Muscle of leg (tissue), 11 donors: ENCODE results near the gene HMMR. TPM values are rescaled to one million over a fixed set of nuclear protein-coding genes. Genes with fewer than 3 reads are reported as not detected.
A peak's percentile ranks its signal among the peaks of the same experiment; 100 is the strongest.

Experiments used
- DNase-seq: peaks from one replicate; pipeline ENCODE4 v3.0.0; 2013
- H3K27ac ChIP-seq: one replicate; pipeline ENCODE4 v1.5.1; 2013; ENCODE audit warnings: mild to moderate bottlenecking, low read length, control low read depth
- H3K27me3 ChIP-seq: one replicate; pipeline ENCODE4 v1.6.1; 2013; ENCODE audit warnings: low read length; ENCODE audit not compliant: control insufficient read depth, insufficient read depth
- H3K36me3 ChIP-seq: one replicate; pipeline ENCODE4 v1.6.1; 2013; ENCODE audit warnings: low read length; ENCODE audit not compliant: control insufficient read depth, insufficient read depth
- H3K4me1 ChIP-seq: one replicate; pipeline ENCODE4 v1.6.1; 2013; ENCODE audit warnings: low read length; ENCODE audit not compliant: control insufficient read depth, insufficient read depth
- H3K4me3 ChIP-seq: one replicate; pipeline ENCODE4 v1.5.1; 2013; ENCODE audit warnings: low read length, control low read depth
- H3K9me3 ChIP-seq: replicated peaks from 2 replicates; pipeline ENCODE4 v1.6.1; 2013; ENCODE audit warnings: low read depth, low read length; ENCODE audit not compliant: control insufficient read depth
- WGBS: methylation state at CpG from one replicate; pipeline ENCODE4 v1.1.5; 2013; ENCODE audit warnings: missing lambda C conversion rate; ENCODE audit not compliant: insufficient coverage; 5-methylcytosine and 5-hydroxymethylcytosine counted together
- polyA plus RNA-seq, 8 donors: library from polyadenylated mRNA; unstranded; fragments of 120-200 nt; gene quantifications; one replicate each; pipeline versions ENCODE4 v1.2.1 to v1.2.3, GENCODE V29; 2013; ENCODE audit warnings: inconsistent platforms in 1 of 8, low replicate concordance in 1 of 8; ENCODE audit not compliant: insufficient read length in 8 of 8, insufficient read depth in 1 of 8
- total RNA-seq: library from RNA; stranded (reverse); fragments of 120-200 nt; gene quantifications from one replicate; pipeline ENCODE4 v1.2.4, GENCODE V29; 2013

HMMR gene
- total and polyA plus RNA-seq, 9 donors: 7.8 to 13.4 (median 10.7) TPM

- WGBS: 0% methylated on average over 24 of the region's 51 CpGs
- Histone ChIP-seq H3K9me3 (no peaks in the 10 kb centered on the region), H3K4me3 (peak within 1 kb of the TSS; percentile 85), H3K27ac (peak within 1 kb of the TSS; percentile 90), H3K27me3 (no peaks in the 10 kb centered on the region), H3K36me3 (peaks cover 2% of the 10 kb centered on the region), H3K4me1 (peaks cover 4% of the 10 kb centered on the region)
- peak; percentile 99 for DNase-seq
Measured at GRCh38 chr5:163437309-163438182, 22.9 kb upstream of the HMMR start, which contains the start of gene CCNG1. TSS of gene CCNG1 (plus strand) at chr5:163437595. CDS start at chr5:163439257, 1,662 bp downstream.

DNA sequence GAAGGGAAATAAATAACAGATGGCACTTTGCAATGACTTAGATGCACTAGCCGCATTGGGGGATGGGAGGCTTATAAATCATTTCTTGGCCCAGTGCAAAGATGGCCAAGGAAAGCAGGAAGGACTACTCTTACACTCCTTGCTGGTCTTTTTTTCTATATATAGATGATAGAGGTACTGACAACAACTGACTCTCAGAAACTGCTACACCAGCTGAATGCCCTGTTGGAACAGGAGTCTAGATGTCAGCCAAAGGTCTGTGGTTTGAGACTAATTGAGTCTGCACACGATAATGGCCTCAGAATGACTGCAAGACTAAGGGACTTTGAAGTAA lies 21.4 kb upstream of the HMMR start:
- peak overlapping the region; percentile 4 for H3K27ac ChIP-seq
- 20% methylated on average over 1 of the region's 2 CpGs for WGBS
- DNase-seq: peak; percentile 63
- H3K36me3 ChIP-seq: peaks cover 5% of the 10 kb centered on the region
- no peak overlapping the region for H3K4me3 ChIP-seq
- H3K27me3 ChIP-seq: no peaks in the 10 kb centered on the region
- peaks cover 4% of the 10 kb centered on the region for H3K4me1 ChIP-seq
- H3K9me3 ChIP-seq: no peaks in the 10 kb centered on the region

DNA sequence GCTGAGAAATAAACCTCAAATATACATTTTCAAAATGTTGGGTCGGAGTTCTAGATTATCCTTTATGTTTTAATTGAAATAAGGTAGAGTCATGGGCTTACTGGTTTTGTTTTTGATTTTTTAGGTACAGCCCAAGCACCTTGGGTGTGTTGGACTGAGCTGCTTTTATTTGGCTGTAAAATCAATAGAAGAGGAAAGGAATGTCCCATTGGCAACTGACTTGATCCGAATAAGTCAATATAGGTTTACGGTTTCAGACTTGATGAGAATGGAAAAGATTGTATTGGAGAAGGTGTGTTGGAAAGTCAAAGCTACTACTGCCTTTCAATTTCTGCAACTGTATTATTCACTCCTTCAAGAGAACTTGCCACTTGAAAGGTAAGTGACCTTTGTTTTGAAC lies 19.5 kb upstream of the HMMR start:
- no CpG with 5 or more reads among the region's 3 CpGs for WGBS
- no peak overlapping the region for H3K27ac ChIP-seq

DNA sequence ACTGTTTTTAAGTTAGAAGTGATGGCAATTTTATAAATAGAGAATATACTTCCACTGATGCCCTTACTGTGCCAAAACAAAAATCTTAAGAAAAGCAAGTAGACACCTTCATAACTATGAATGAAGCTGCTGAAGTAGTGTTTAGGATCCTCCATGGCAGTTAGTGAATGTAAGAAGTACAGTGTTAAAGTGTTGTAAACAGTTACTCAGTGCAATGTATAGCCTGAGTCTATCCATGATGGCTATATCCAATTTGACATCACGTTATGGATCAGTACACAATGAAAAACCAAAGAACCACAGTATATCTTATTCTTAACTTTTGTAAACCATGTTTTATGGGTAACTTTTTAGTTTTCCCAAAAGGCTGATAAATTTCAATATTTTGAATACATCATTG lies 15.9 kb upstream of the HMMR start:
- no peak overlapping the region for H3K27ac ChIP-seq
- H3K27me3 ChIP-seq: no peaks in the 10 kb centered on the region
- H3K4me3 ChIP-seq: no peak overlapping the region
- WGBS: no CpG with 5 or more reads among the region's 1 CpG
- no peak for DNase-seq
- no peaks in the 10 kb centered on the region for H3K4me1 ChIP-seq
- H3K9me3 ChIP-seq: no peaks in the 10 kb centered on the region
- H3K36me3 ChIP-seq: peaks cover 19% of the 10 kb centered on the region

More for the DNA sequence above, 19.5 kb upstream of the HMMR start:
- H3K27me3 ChIP-seq: no peaks in the 10 kb centered on the region
- no peak for DNase-seq
- peaks cover 11% of the 10 kb centered on the region for H3K36me3 ChIP-seq
- peaks cover 4% of the 10 kb centered on the region for H3K4me1 ChIP-seq
- H3K9me3 ChIP-seq: no peaks in the 10 kb centered on the region
- H3K4me3 ChIP-seq: no peak overlapping the region

DNA sequence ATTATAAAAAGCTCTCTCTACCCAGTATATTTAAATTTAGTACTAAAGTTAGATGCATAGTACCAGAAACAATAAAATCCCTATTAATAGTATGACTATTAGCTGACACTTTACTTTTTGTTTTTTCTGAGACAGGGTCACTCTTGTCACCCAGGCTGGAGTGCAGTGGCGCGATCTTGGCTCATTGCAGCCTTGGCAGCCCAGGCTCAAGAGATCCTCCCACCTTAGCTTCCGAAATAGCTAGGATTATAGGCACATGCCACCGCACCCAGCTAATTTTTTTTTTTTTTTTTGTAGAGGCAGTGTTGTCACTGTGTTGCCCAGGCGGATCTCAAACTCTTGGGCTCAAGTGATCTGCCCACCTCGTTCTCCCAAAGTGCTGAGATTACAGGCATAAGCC lies 15.1 kb upstream of the HMMR start:
- no peaks in the 10 kb centered on the region for H3K9me3 ChIP-seq
- H3K4me3 ChIP-seq: no peak overlapping the region
- no peak overlapping the region for H3K27ac ChIP-seq
- no peaks in the 10 kb centered on the region for H3K27me3 ChIP-seq
- no CpG with 5 or more reads among the region's 6 CpGs for WGBS
- no peak for DNase-seq
- H3K4me1 ChIP-seq: no peaks in the 10 kb centered on the region
- H3K36me3 ChIP-seq: peaks cover 19% of the 10 kb centered on the region

GRCh38 chr5:163447191-163447590 lies 13.2 kb upstream of the HMMR start:
- peaks cover 19% of the 10 kb centered on the region for H3K36me3 ChIP-seq
- no peaks in the 10 kb centered on the region for H3K9me3 ChIP-seq
- no peak overlapping the region for H3K27ac ChIP-seq
- DNase-seq: no peak
- H3K4me3 ChIP-seq: no peak overlapping the region
- no peaks in the 10 kb centered on the region for H3K4me1 ChIP-seq
- no peaks in the 10 kb centered on the region for H3K27me3 ChIP-seq

GRCh38 chr5:163447875-163448274 lies 12.6 kb upstream of the HMMR start:
- peaks cover 16% of the 10 kb centered on the region for H3K36me3 ChIP-seq

DNA sequence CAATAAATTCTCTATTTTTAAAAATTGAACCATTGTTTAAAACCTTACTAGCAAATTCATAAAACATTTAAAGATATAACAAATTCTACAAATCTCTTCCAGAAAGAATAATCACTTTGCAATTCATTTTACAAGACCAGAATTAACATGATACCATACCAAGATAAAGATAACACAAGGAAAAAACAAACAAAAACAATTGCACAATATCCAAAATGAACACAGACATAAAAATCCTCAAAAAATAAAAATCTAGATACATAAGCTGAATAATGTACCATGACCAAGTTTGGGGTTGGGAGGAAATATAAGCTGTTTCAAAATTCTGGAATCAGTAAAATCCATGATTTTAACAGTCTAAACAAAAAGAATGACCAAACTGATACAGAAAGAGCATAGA lies 11.9 kb upstream of the HMMR start:
- Histone ChIP-seq H3K4me1 (no peaks in the 10 kb centered on the region), H3K27me3 (no peaks in the 10 kb centered on the region), H3K4me3 (no peak overlapping the region), H3K27ac (no peak overlapping the region), H3K9me3 (no peaks in the 10 kb centered on the region), H3K36me3 (peaks cover 16% of the 10 kb centered on the region)
- no peak for DNase-seq

More at GRCh38 chr5:163447875-163448274, 12.6 kb upstream of the HMMR start:
- DNase-seq: no peak
- no peak overlapping the region for H3K4me3 ChIP-seq
- H3K9me3 ChIP-seq: no peaks in the 10 kb centered on the region
- no peak overlapping the region for H3K27ac ChIP-seq
- H3K4me1 ChIP-seq: no peaks in the 10 kb centered on the region
- WGBS: no CpG with 5 or more reads among the region's 3 CpGs
- no peaks in the 10 kb centered on the region for H3K27me3 ChIP-seq

DNA sequence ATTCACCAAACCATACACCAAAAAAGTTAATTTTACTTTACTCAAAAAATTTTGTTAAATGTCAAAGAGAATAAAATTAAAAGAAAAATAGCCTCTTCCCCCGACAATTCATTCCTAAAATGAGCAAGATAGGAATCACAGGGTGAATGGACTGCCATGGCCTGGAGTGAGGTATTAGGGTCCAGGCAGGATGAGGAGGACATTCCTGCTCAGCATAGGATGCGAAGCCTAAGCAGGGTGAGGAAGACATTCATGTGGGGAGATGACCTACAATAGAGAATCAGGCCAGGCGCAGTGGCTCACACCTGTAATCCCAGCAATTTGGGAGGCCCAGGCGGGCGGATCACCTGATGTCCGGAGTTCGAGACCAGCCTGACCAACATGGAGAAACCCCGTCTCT lies 8.9 kb upstream of the HMMR start:
- Histone ChIP-seq H3K9me3 (no peaks in the 10 kb centered on the region), H3K4me3 (no peak overlapping the region), H3K27me3 (no peaks in the 10 kb centered on the region), H3K36me3 (peaks cover 21% of the 10 kb centered on the region), H3K27ac (no peak overlapping the region), H3K4me1 (no peaks in the 10 kb centered on the region)
- DNase-seq: no peak
- WGBS: 100% methylated on average over 5 of the region's 8 CpGs

DNA sequence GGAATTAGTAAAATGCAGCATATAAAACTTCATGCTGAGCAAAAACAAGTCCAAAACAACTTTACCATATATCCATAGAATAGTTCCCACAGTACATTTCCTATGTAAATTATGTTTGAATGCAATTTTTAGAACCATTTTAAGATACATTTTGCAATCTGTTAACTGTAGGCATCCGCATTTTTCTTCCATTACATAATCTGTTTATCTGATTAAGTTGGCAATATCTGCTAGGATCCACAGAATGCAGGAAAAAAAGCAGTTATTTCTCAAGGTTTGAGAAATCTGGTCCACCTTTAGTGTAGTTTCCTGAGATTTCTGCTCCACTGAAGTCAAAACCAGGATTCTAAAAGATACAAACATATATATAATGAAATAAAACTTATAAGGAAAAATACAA lies 6.7 kb upstream of the HMMR start:
- peaks cover 3% of the 10 kb centered on the region for H3K4me1 ChIP-seq
- no peaks in the 10 kb centered on the region for H3K27me3 ChIP-seq
- peaks cover 18% of the 10 kb centered on the region for H3K36me3 ChIP-seq
- no peak overlapping the region for H3K4me3 ChIP-seq
- H3K27ac ChIP-seq: no peak overlapping the region
- no peak for DNase-seq
- WGBS: no CpG with 5 or more reads among the region's 1 CpG
- H3K9me3 ChIP-seq: no peaks in the 10 kb centered on the region
